HG02885 (cell line): ENCODE results near the gene STX8.

ENCODE experiments used
- ATAC-seq: cut with Tn5 transposase; IDR thresholded peaks from one replicate; pipeline ENCODE4 v1.9.1; 2021; ENCODE audit warnings: mild to moderate bottlenecking; ENCODE audit not compliant: unreplicated experiment, poor library complexity

Gene STX8

GRCh38 chr17:9220398-9221146, 355.0 kb downstream of the STX8 start:
- ATAC-seq = no peak

- no peak for ATAC-seq
These were observed 355.8 kb downstream of the STX8 start for GRCh38 chr17:9219631-9220397.

DNA sequence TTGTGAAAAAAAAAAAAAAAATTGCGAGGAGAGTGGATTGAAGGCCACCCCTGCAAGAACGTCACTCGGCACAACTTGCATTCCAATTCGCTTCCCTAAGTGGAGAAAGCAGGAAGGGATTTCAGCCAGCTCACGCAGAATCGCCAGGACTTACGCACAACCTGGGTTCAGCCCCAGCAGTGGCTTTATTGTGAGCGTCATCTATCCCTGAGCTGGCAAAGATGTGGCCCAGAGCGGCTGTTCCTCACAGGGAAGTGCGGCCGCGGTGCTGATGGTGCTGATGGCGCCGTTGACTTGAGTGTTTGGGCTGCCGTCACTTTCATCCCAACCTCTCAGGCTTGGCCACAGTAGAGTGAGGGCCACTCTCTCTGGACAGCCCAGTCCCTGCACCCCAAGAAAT, 356.7 kb downstream of the STX8 start:
- no peak for ATAC-seq

- ATAC-seq = no peak
These were observed 357.5 kb downstream of the STX8 start for GRCh38 chr17:9218064-9218635.

- ATAC-seq = no peak
These were observed 358.2 kb downstream of the STX8 start for GRCh38 chr17:9217151-9218056.

DNA sequence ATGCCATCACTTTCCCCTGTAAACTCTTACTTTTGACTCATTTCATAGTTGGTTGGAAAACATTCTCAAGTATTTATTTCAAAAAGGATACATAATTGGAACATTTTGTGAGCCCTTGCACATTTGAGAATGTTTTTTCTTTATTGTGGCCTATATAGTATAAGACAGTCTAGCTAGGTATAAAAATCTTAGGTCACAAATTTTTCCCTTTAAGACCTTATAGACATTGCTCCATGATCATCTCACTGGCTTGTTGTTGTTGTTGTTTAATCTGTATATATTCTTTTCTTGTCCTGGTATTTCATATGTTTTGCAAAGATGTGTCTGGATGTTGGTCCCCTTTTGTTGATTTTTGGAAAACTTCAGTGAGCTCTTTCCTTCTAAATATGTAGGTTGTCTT, 360.2 kb downstream of the STX8 start:
- no peak for ATAC-seq

DNA sequence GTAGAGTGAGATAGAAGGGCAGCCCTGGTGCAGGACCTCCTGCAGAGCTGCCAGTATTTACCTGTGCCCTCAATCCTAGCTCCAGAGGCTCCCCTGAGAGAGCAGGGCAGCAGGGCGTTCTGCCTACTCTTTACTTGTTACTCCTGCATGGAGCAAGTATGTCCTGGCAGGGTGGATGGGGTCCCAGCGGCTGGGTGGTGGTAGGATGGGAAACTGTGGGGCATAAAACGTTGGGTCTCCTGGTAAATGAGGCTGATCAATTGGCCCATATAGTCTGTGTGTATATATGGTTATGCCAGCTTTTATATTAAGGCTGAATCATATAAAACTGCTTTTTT, 362.3 kb downstream of the STX8 start:
- ATAC-seq = no peak

DNA sequence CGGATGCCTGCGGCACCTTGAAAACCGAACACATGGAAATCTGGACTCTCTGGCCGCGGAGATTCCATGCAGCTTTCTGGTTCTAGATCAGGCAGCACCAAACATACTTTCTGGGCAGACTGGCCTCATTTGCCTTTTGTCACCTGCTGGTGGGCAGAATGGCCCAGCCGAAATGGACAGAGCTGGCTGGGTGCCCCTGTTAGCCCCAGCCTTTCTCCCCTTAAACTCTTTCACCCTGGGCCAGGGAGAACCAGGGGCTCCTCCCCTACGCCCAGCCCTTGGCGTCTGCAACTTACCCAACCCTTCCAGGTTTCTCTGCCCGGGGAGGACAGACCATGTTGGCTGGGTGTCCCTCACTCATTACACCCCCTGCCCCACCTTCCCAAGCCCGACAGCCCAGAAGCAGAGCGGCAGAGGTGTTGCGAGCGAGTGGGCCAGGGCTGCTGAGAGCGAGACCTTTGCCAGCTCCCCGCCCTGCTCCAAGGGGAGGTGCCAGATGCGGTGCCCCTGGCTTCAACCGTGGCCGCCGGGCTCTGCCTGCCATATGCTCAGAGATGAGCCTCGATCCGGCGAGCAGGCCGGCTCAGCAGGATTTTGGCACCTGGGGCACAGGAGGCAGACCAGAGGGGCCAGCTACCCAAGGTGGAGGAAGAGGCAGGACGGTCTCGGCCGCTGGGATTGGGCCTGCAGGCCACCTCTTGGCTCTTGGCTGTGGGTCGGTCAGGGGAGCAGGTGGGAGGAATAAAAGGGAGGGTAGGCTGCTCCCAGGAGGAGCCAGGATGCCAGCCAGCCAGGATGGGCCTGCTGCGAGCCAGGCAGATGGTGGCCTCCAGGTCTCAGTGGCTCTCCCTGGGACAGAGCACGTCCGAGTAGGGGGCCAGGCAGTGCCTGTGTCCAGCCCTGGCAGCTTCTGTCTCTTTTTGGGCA, 363.0 kb downstream of the STX8 start:
- ATAC-seq = no peak

DNA sequence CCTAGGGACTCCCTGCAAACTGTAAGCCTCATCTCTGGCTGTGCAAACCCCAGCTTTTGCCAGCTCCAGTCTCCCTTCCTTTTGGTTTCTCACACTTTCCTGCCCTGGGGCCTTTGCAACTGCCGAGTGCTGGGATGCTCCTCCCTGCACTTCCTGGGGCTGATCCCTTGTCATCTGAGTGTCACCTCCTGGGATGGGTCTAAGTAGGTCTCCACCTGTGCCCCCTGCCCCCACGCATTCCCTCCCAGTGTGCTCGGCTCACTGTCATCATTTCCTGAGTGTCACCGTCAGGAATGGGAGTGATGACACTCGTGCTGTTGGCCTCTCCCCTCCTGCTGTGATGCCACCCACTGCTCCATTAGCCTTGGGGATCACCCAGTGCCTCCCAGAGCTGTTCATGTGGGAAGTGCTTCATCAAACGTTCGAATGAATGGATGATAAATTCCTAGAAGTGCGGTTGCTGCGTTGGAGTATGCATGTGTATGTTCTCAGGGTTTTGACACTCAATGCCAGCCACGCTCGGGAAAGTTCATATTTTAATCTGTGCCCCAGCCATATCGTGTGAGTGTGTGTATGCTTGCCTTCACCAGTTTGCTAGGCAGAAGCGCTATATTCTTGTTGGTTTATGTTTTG, 364.4 kb downstream of the STX8 start:
- ATAC-seq = no peak

DNA sequence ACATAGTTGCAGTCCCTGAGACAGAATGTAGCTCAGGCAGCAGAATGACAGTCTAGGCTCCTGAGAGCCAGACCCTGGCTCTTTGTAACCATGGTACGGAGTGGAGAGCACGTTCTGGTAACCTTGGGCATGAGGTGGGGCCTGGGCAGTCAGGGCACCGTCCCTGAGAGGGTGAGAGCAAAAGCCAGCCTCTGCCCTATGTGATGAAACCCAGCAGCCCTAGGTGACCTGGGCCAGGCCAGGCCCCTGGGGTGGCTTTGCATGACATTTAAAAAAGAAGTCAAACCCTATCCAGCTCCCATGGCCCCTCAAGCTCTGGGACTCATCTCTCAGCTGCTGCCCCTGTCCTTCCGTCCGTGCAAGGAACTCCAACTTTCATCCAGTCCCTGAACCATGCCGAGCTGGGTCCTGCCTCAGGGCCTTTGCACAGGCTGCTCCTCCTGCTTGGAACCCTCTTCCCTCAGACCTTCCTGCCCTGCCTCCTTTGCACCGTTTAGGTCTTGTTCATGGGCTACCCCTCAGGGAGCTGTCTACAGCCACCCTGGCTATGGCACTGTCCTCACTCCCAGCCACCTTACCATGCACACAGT, 365.7 kb downstream of the STX8 start:
- ATAC-seq = no peak

DNA sequence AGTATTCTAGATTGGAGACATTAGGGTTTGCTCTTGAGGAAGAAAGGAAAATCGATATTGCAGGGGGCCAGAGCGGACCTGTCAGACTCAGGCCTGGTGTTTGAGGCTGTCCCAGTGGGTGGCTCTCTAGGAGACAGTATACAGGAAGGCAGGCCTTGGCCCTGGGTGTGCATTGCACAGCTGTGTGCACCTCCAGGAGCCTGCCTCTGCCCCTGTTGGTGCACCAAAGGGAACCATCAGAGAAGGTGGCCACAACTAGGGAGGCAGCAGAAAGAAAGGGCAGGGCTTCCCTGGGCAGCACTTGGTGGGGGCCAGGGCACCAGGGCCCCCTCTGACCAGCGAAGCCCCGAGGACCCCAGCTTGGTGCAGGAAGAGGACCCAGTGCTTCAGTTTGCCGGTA, 366.3 kb downstream of the STX8 start:
- no peak for ATAC-seq

DNA sequence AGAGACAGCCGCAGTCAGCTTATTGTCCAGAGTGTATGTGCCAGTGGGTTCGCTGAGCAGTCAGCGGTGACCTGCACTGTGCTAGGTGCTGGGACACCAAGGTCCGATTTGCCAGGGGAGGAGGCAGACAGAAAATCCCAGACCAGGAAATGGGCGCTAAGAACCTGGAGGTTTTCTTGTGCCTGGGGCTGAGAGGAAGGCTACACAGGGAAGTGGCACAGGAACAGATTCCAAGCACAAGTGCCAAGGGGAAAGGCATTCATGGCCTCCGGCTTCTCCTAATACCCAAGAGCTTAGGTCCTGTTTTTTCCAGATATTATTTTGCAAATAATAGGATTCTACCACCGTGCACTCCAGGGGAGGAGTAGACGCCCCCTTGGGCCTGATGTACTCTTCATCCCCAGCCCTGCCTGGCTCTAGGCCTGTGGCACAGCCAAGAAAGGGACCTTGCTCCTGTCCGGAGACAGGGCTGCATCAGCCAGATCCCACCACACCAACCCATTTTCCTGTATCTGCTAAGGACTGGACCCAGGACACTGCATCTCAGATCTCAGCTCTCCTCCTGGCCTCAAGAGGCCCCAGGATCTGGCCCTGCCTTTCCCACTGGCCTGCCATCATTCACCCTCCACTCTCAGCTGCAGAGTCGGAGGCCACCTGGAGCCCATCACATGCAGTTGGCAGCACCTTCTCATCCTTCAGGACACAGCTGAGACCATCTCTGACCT, 367.1 kb downstream of the STX8 start:
- no peak for ATAC-seq

DNA sequence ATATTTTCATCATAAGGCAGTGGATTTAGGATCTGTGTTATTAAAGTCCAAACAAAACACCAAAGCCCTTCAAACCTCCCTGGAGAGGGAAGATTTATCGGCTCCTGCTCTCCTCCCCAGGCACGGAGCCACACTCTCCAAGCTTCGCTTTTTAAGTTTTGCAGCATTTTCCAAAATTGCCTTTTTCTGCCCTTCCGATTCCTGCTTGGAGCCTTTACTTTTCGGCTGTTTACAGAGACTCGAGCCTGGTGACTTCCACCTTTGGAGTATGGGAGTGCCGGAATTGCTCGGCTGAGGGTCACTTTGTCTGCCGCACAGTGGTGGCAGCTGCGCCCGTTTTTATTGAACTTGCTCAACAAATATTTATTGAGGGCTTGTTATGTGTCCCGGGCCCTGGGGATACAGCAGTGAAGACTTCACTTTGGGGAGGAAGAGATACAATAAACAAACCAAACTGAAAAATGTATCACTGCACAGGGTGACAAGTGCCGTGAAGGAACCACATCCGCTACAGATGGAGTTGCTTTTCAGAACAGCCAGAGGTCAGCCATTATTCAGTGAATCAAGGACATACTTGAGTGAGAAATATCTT, 368.8 kb downstream of the STX8 start:
- no peak for ATAC-seq

DNA sequence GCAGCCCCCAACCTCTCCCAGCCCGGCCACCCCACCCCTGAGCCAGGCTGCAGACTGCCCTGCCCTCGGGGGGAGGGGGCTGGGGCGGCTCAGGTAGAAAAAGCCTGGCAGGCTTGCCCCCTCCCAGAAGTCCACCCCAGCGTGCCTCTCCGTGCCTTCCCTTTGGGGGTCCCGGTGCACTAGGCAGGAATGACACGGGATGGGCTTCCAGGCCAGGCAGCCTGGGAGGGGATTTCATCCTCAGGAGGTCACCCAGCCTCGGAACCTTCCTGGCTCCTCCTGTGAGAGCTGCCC, 369.3 kb downstream of the STX8 start:
- ATAC-seq = no peak

DNA sequence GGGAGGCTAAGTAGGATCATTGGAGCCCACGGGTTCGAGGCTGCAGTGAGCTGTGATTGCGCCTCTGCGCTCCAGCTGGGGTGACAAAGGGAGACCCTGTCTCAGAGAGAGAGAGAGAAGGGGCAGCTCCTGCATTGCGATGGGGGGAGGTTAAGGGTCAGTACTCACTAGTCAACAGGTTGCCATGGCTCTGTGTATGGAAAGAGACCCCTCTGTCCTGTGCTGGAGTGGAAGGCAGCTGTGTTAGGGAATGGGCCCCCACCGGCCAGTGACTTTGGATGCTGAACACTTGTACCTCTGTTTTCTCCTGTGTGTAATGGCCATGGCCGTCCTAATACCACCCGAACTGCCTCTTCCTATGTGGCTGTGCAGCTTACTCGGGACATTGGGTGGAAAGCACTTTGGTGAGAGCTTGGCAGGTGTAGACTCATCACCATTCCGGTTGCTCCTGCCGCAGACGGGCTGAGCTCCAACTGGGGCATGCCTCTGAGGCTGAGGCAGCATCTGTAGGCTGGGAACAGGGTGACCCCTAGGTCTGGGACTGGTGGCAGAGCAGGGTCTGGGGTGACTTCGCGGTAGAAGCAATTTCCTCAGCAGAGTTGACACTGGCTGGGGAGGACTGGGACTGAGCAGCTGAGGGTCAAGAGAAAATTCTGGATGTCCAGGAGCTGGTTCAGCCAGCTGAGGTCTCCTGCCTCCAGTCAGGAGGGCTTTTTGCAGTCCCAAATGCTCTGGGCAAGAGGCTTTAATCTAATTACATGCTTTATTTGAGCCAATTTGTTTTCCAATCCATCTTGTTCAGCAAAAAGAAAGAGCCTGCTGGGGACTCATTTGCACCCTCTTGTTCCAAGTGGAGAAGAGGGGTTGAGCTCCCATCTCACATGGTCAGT, 369.9 kb downstream of the STX8 start:
- ATAC-seq = no peak

- no peak for ATAC-seq
These were observed 370.8 kb downstream of the STX8 start for GRCh38 chr17:9204637-9205329.
